Adrenal gland (tissue), 5 donors: ENCODE measurements around the gene ALDH7A1.

Source experiments
- POLR2A ChIP-seq, 2 donors: fragments of 450-650 bp; IDR thresholded peaks; one replicate each; pipeline ENCODE4 v1.6.1; 2017; ENCODE audit warnings: antibody characterized with exemption in 2 of 2, mild to moderate bottlenecking in 2 of 2, moderate library complexity in 1 of 2
- TF ChIP-seq, protein P1 (sequence below), 6 experiments: fragments of 450-650 bp in 4 of 6; fragments of 200-600 bp in 2 of 6; sonication (generic) in 1 of 6; IDR thresholded peaks; 1 replicate in 5 of 6; 2 replicates in 1 of 6; pipeline versions ENCODE4 v1.5.1 to v1.8.0; 2016 to 2021; ENCODE audit warnings: antibody characterized with exemption in 6 of 6, mild to moderate bottlenecking in 2 of 6, moderate library complexity in 1 of 6
- donor health status: DM: no; HTN: no; CAD: no.

DNA sequence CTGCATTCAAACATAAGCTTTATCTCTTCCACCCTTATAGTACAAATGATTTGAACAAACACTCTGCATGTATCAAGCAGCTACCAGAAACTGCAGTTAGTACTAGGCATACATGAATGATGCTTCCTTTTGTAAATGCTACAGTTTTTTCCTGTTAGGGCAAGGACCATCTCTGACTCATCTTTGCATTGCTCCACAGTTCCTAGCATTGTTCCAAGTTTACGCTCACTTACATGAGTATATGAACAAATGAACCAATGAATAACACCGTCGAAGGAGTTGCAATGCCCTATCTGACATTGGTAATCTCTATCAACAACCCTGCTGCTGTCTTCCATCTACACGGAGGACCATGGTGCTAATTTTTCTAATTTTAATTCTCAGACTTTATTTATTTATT, 2.1 kb upstream of the ALDH7A1 start:
- TF ChIP-seq POLR2A (IDR thresholded peaks at IDR 0.05): no peak
- TF ChIP-seq, protein P1, sequence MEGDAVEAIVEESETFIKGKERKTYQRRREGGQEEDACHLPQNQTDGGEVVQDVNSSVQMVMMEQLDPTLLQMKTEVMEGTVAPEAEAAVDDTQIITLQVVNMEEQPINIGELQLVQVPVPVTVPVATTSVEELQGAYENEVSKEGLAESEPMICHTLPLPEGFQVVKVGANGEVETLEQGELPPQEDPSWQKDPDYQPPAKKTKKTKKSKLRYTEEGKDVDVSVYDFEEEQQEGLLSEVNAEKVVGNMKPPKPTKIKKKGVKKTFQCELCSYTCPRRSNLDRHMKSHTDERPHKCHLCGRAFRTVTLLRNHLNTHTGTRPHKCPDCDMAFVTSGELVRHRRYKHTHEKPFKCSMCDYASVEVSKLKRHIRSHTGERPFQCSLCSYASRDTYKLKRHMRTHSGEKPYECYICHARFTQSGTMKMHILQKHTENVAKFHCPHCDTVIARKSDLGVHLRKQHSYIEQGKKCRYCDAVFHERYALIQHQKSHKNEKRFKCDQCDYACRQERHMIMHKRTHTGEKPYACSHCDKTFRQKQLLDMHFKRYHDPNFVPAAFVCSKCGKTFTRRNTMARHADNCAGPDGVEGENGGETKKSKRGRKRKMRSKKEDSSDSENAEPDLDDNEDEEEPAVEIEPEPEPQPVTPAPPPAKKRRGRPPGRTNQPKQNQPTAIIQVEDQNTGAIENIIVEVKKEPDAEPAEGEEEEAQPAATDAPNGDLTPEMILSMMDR (IDR thresholded peaks at IDR 0.05): no peak
